Stimulated activated naive B cell treated with anti-CD40 and anti-IgM and Interleukin-4, amounts not matched to agents 10 μg/mL and 1 μg/mL and 100 μg/mL, for 72 hours (primary cell): ENCODE results near the gene WDPCP.
"Not testable (repeated sequence)": the region's sequence is repeated elsewhere in the genome, so short reads cannot be mapped to it uniquely, and the experiment has no call there.

Experiments used
- ATAC-seq, 2 donors: fragments of 150-1000 bp; cut with Tn5 transposase; replicated peaks; 2 replicates each; pipeline ENCODE4 v1.10.0; 2021; ENCODE audit warnings: moderate library complexity in 1 of 2
- DNase-seq: peaks from one replicate; pipeline ENCODE4 v3.0.0; 2021
- H3K27ac Mint-ChIP-seq: one replicate; pipeline ENCODE4 v1.8.0; 2022; ENCODE audit warnings: mild to moderate bottlenecking, mixed read lengths
- H3K27me3 Mint-ChIP-seq, 2 donors: one replicate each; pipeline ENCODE4 v1.8.0; 2022; ENCODE audit warnings: mixed read lengths in 2 of 2
- H3K36me3 Mint-ChIP-seq, 2 donors: one replicate each; pipeline ENCODE4 v1.8.0; 2022; ENCODE audit warnings: mixed read lengths in 2 of 2, mild to moderate bottlenecking in 1 of 2
- H3K4me1 Mint-ChIP-seq, 2 donors: one replicate each; pipeline ENCODE4 v1.8.0; 2022; ENCODE audit warnings: mixed read lengths in 2 of 2, mild to moderate bottlenecking in 1 of 2
- H3K4me3 Mint-ChIP-seq, 2 donors: one replicate each; pipeline ENCODE4 v1.8.0; 2022; ENCODE audit warnings: mild to moderate bottlenecking in 2 of 2, mixed read lengths in 2 of 2, moderate library complexity in 1 of 2
- H3K9me3 Mint-ChIP-seq, 2 donors: one replicate each; pipeline ENCODE4 v1.8.0; 2022; ENCODE audit warnings: mixed read lengths in 2 of 2, mild to moderate bottlenecking in 1 of 2

Gene WDPCP

DNA sequence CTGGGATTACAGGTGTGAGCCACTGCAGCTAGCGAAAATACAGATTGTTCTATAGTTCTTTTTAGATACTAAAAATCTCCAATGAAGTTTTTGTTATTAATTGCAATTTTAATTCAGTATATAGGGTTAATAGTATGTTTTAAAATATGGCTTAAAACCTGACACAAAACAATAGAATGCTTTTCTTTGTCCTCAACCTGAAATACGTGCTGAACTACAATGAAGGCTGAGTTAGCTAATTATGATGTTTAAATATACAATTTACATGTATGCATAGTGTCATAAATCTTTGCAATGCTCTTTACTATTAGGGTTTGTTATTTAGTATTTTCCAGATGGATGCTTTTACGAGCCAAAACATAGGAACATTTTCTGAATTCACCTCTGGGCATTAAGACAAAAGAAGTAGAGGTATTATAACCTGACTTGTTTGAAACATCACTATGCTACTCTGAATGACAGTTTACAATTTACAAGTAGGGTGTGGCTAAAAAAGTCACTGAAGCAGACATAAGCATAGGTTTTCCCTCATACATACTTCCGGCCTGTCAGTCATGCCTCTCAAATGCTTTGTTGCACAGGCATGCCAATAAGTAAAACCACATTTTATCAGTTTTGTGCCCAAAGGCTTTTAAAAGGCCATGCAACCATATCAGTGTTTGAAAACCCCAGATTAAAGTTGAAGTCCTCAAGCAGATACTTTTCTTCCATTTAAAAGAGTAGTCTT, 369.3 kb downstream of the WDPCP start:
- no peak for DNase-seq
- Mint-ChIP-seq H3K27me3 (no peaks in the 10 kb centered on the region), H3K4me1 (peaks cover 0 to 6% of the 10 kb centered on the region in 2 donors), H3K9me3 (peaks cover 6 to 16% of the 10 kb centered on the region in 2 donors), H3K4me3 (no peak overlapping the region), H3K36me3 (peaks cover 1 to 19% of the 10 kb centered on the region in 2 donors), H3K27ac (peak overlapping the region; percentile 9)
- ATAC-seq: peak in 1 of 2 donors; percentile 50

DNA sequence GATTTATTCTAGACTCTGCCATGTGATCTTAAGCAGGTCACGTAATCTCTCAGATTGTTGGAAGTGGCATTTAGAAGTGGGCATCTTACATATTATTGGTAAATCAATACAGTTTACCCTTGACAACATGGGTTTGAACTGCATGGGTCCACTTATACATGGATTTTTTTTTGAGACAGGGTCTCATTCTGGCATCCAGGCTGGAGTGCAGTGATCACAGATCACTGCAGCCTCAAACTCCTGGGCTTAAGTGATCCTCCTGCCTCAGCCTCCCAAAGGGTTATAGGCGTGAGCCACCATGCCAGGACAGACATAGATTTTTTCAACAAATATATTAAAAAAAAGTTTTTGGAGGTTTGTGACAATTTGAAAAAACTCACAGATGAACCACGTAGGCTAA, 393.0 kb downstream of the WDPCP start:
- H3K27ac Mint-ChIP-seq: no peak overlapping the region
- H3K27me3 Mint-ChIP-seq: no peaks in the 10 kb centered on the region
- peaks cover 6 to 10% of the 10 kb centered on the region in 2 donors for H3K36me3 Mint-ChIP-seq
- H3K4me3 Mint-ChIP-seq: no peak overlapping the region
- DNase-seq (no peak), ATAC-seq (no peak)
- H3K9me3 Mint-ChIP-seq: peaks cover 0 to 4% of the 10 kb centered on the region in 2 donors
- no peaks in the 10 kb centered on the region for H3K4me1 Mint-ChIP-seq

- H3K4me1 Mint-ChIP-seq: no peaks in the 10 kb centered on the region
Measured at GRCh38 chr2:63194175-63194574, 394.1 kb downstream of the WDPCP start.

DNA sequence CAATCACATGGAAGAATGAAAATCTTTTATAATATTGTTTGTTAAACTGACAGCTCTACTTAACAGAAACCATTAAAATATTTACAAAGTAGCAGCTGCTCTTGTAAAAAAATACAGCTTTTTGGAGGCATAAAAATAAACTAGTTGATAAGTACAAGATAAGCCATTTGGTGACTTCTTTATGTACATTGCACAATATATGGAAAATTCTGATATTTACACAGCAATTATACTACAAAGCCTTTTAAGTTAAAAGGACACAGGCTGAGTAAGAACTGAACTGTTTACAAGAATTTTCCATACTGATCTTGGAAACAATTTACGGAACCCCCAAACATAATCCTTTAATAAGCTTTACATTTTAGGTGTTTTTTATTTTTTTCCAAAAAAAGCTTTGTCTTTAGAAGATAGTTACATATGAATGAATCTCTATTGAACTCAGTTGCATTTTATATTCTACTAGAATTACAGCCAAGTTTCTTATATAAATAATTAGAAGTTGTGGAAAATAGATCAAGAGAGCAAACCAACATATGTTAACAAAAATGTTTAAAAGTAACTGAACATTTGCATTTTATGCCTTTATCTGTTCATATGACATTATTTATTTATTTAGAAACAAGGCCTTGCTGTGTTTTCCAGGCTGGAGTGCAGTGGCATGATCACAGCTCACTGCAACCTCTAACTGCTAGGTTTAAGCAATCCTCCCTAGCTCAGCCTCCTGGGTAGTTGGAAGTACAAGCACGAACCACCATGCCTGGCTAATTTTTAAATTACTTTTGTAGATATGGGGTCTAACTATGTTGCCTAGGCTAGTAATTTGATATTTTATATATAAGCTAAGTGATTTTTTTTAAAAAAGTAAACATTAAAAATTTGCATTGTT, 395.1 kb downstream of the WDPCP start:
- peaks cover 12 to 20% of the 10 kb centered on the region in 2 donors for H3K9me3 Mint-ChIP-seq

More at GRCh38 chr2:63194175-63194574, 394.1 kb downstream of the WDPCP start:
- H3K4me3 Mint-ChIP-seq: no peak overlapping the region
- H3K9me3 Mint-ChIP-seq: peaks cover 4 to 10% of the 10 kb centered on the region in 2 donors
- H3K27ac Mint-ChIP-seq: no peak overlapping the region
- no peaks in the 10 kb centered on the region for H3K27me3 Mint-ChIP-seq
- ATAC-seq (no peak), DNase-seq (no peak)
- H3K36me3 Mint-ChIP-seq: peaks cover 12 to 15% of the 10 kb centered on the region in 2 donors

GRCh38 chr2:63192169-63192888, 395.9 kb downstream of the WDPCP start:
- H3K4me3 Mint-ChIP-seq: no peak overlapping the region
- H3K36me3 Mint-ChIP-seq: peaks cover 22 to 27% of the 10 kb centered on the region in 2 donors
- H3K4me1 Mint-ChIP-seq: no peaks in the 10 kb centered on the region
- ATAC-seq (no peak), DNase-seq (no peak)
- no peak overlapping the region for H3K27ac Mint-ChIP-seq
- peaks cover 16 to 23% of the 10 kb centered on the region in 2 donors for H3K9me3 Mint-ChIP-seq
- H3K27me3 Mint-ChIP-seq: no peaks in the 10 kb centered on the region

More for the DNA sequence above, 395.1 kb downstream of the WDPCP start:
- ATAC-seq (no peak), DNase-seq (no peak)
- H3K36me3 Mint-ChIP-seq: peaks cover 19 to 22% of the 10 kb centered on the region in 2 donors
- no peaks in the 10 kb centered on the region for H3K27me3 Mint-ChIP-seq
- H3K4me3 Mint-ChIP-seq: no peak overlapping the region
- no peaks in the 10 kb centered on the region for H3K4me1 Mint-ChIP-seq
- H3K27ac Mint-ChIP-seq: no peak overlapping the region

- Mint-ChIP-seq H3K27me3 (no peaks in the 10 kb centered on the region), H3K36me3 (peaks cover 29 to 42% of the 10 kb centered on the region in 2 donors), H3K9me3 (peaks cover 27 to 35% of the 10 kb centered on the region in 2 donors), H3K4me1 (no peaks in the 10 kb centered on the region), H3K4me3 (no peak overlapping the region), H3K27ac (no peak overlapping the region)
- DNase-seq: no peak
- no peak for ATAC-seq
Measured at GRCh38 chr2:63189026-63189425, 399.3 kb downstream of the WDPCP start.

DNA sequence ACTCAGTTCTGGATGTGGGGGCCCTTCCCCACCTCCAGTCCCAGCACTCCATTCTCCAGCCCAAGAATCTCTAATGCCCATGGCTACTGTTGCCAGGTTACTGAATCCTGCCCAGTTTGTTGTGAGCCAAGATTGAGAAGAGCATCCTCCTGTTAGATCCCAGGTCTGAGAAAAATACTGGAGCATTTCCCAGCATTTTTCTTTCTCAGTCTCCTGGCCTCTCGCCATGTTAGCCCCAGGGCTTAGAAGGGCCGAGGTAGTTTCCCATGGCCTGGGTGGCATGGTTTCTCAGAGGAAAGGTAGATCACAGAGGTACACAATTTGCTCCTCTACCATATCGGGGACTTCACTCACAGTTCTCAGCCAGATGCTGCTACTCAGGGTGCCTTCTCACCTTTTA, 401.9 kb downstream of the WDPCP start:
- Mint-ChIP-seq H3K4me3 (no peak overlapping the region), H3K27ac (no peak overlapping the region), H3K36me3 (peaks cover 25 to 41% of the 10 kb centered on the region in 2 donors), H3K27me3 (no peaks in the 10 kb centered on the region), H3K4me1 (no peaks in the 10 kb centered on the region), H3K9me3 (peaks cover 33 to 35% of the 10 kb centered on the region in 2 donors)
- no peak for DNase-seq
- no peak for ATAC-seq

DNA sequence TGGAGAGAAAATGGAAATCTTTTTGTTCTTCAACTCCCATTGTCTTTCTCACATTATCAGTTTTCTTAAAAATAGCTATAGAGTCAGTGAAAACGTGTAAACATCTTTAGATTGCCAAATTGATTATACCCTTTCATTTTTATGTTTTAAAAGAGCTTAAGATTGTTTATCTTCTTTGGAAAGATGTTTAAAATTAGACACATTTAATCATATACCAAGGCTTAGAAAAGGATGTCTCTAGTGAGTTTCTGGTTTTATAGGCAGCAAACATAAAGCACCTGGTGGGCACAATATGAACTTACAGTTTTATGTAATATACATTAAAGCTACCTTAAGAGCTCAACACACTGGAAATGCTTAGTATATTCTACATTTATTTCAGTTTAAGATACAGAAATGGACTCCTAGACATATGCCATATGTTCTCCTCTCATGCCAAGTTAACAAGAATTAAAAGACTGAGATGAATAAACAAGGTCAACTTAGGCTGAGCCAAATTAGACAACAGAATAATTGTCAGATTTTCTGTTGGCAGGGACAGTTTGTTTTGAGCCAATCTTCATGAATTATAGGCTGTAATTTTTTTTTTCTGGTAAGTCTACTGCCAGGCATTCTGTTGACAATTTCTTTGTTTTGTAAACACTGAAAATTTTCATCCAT, 425.0 kb downstream of the WDPCP start:
- H3K4me3 Mint-ChIP-seq: no peak overlapping the region
- no peaks in the 10 kb centered on the region for H3K27me3 Mint-ChIP-seq
- no peak for ATAC-seq
- H3K36me3 Mint-ChIP-seq: peaks cover 11 to 27% of the 10 kb centered on the region in 2 donors
- DNase-seq: no peak
- H3K4me1 Mint-ChIP-seq: no peaks in the 10 kb centered on the region
- peaks cover 5 to 12% of the 10 kb centered on the region in 2 donors for H3K9me3 Mint-ChIP-seq
- no peak overlapping the region for H3K27ac Mint-ChIP-seq

DNA sequence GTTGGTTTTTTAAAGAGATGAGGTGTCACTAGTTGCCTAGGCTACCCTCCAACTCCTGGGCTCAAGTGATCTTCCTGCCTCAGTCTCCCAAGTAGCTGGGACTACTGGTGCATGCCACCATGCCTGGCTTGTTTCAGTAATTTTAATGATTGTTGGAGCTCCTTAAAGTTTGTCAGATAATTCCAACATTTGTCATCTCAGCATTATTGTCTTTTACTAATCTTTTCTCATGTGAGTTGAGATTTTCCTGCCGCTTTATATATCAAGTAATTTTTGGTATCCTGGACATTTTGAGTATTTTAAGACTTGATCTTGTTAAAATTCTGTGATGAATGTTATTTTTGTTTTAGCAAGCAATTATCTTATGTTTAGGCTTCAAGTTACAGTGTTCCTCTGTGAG, 429.0 kb downstream of the WDPCP start:
- DNase-seq (no peak), ATAC-seq (no peak)
- no peak overlapping the region for H3K4me3 Mint-ChIP-seq
- H3K27me3 Mint-ChIP-seq: no peaks in the 10 kb centered on the region
- no peaks in the 10 kb centered on the region for H3K4me1 Mint-ChIP-seq
- H3K27ac Mint-ChIP-seq: no peak overlapping the region
- peaks cover 2 to 3% of the 10 kb centered on the region in 2 donors for H3K36me3 Mint-ChIP-seq
- no peaks in the 10 kb centered on the region for H3K9me3 Mint-ChIP-seq

DNA sequence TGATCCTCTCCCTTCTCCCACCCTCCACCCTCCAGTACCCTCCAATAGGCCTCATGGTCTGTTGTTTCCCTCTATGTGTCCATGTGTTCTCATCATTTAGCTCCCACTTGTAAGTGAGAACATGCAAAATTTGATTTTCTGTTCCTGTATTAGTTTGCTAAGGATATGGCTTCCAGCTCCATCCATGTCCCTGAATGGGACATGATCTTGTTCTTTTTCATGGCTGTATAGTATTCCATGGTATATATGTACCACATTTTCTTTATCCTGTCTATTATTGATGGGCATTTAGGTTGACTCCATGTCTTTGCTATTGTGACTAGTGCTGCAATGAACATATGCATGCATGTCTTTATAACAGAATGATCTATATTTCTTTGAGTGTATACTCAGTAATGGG, 451.6 kb downstream of the WDPCP start:
- not testable (repeated sequence) for H3K27me3 Mint-ChIP-seq, H3K4me1 Mint-ChIP-seq, ATAC-seq, DNase-seq, H3K4me3 Mint-ChIP-seq, H3K27ac Mint-ChIP-seq
- Mint-ChIP-seq H3K9me3 (peaks cover 33 to 38% of the 10 kb centered on the region in 2 donors), H3K36me3 (peaks cover 21 to 51% of the 10 kb centered on the region in 2 donors)

DNA sequence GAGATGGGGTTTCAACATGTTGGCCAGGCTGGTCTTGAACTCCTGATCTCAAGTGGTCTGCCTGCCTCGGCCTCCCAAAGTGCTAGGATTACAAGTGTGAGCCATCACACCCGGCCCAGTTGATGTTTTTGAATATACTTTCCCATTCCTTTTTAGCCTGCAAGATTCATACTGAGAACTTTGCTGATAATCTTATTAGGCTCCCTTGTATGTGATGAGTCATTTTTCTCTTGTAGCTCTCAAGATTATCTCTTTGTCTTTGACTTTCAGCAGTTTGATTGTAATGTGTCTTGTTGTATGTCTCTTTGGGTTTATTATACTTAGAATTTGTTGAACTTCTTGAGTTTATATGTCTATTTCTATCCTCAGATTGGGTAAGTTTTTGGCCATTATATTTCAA, 456.3 kb downstream of the WDPCP start:
- Mint-ChIP-seq H3K9me3 (peaks cover 16 to 19% of the 10 kb centered on the region in 2 donors), H3K4me1 (no peaks in the 10 kb centered on the region), H3K4me3 (no peak overlapping the region), H3K27me3 (no peaks in the 10 kb centered on the region), H3K27ac (no peak overlapping the region), H3K36me3 (peaks cover 16 to 35% of the 10 kb centered on the region in 2 donors)
- ATAC-seq: no peak
- DNase-seq: no peak

GRCh38 chr2:63131196-63131595, 457.1 kb downstream of the WDPCP start:
- Mint-ChIP-seq H3K9me3 (peaks cover 14% of the 10 kb centered on the region in 2 donors), H3K36me3 (peaks cover 16 to 30% of the 10 kb centered on the region in 2 donors), H3K27me3 (no peaks in the 10 kb centered on the region), H3K4me1 (no peaks in the 10 kb centered on the region), H3K4me3 (no peak overlapping the region), H3K27ac (no peak overlapping the region)
- ATAC-seq: no peak
- no peak for DNase-seq

DNA sequence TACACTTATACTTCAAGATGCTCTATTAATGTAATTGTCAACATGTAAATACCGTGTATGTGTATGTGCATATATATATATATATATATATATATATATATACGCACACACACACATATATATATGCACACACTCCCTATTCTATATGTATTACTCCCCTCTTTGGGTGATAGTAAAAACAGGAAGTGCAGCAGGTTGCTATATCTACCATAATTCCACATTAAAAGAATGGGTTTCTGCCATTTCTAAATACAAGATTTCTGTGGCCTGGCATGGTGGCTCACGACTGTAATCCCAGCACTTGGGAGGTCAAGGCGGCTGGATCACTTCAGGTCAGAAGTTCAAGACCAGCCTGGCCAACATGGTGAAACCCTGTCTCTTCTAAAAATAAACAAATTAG, 460.7 kb downstream of the WDPCP start:
- peaks cover 8 to 14% of the 10 kb centered on the region in 2 donors for H3K9me3 Mint-ChIP-seq
- H3K4me3 Mint-ChIP-seq: no peak overlapping the region
- peaks cover 11 to 14% of the 10 kb centered on the region in 2 donors for H3K36me3 Mint-ChIP-seq
- no peak overlapping the region for H3K27ac Mint-ChIP-seq
- ATAC-seq: no peak
- no peaks in the 10 kb centered on the region for H3K27me3 Mint-ChIP-seq
- DNase-seq: no peak
- peaks cover 4 to 17% of the 10 kb centered on the region in 2 donors for H3K4me1 Mint-ChIP-seq

GRCh38 chr2:63124850-63125249, 463.4 kb downstream of the WDPCP start:
- ATAC-seq (peak; percentile 39 to 45), DNase-seq (no peak)
- Mint-ChIP-seq H3K27me3 (no peaks in the 10 kb centered on the region), H3K36me3 (peaks cover 7 to 8% of the 10 kb centered on the region in 2 donors), H3K4me1 (peaks cover 4 to 17% of the 10 kb centered on the region in 2 donors), H3K9me3 (peaks cover 0 to 2% of the 10 kb centered on the region in 2 donors), H3K4me3 (no peak overlapping the region), H3K27ac (no peak overlapping the region)
